Smooth muscle cell (in vitro differentiated cells): ENCODE results near the gene CMSS1. TPM values are rescaled to one million over a fixed set of nuclear protein-coding genes. Genes with fewer than 3 reads are reported as not detected.

Experiments
- DNase-seq: peaks from one replicate; lab custom pipeline; 2025; ENCODE audit not compliant: unreplicated experiment; lab: John Stamatoyannopoulos, UW
- H2AFZ ChIP-seq: fragments of 200-600 bp; sonication (generic); 2 replicates; pipeline ENCODE4 v1.6.0; 2016; ENCODE audit warnings: antibody characterized with exemption, low read depth, mild to moderate bottlenecking
- H3F3A ChIP-seq: fragments of 200-600 bp; sonication (generic); 2 replicates; pipeline ENCODE4 v1.6.0; 2017; ENCODE audit warnings: antibody characterized with exemption, low read depth
- H3K27ac ChIP-seq: fragments of 200-600 bp; sonication (generic); 2 replicates; pipeline ENCODE4 v1.5.1; 2016; ENCODE audit warnings: low read depth, mild to moderate bottlenecking
- H3K27me3 ChIP-seq: fragments of 200-600 bp; sonication (generic); 2 replicates; pipeline ENCODE4 v1.6.1; 2016; ENCODE audit warnings: low read depth, mild to moderate bottlenecking
- H3K36me3 ChIP-seq: fragments of 200-600 bp; sonication (generic); 2 replicates; pipeline ENCODE4 v1.5.1; 2016; ENCODE audit warnings: low read depth
- H3K4me1 ChIP-seq: fragments of 200-600 bp; sonication (generic); 2 replicates; pipeline ENCODE4 v1.5.1; 2016; ENCODE audit warnings: low read depth
- H3K4me2 ChIP-seq: fragments of 200-600 bp; sonication (generic); 2 replicates; pipeline ENCODE4 v1.6.0; 2016; ENCODE audit warnings: mild to moderate bottlenecking
- H3K4me3 ChIP-seq: fragments of 200-600 bp; sonication (generic); 2 replicates; pipeline ENCODE4 v1.5.1; 2016; ENCODE audit warnings: mild to moderate bottlenecking
- H3K79me2 ChIP-seq: fragments of 200-600 bp; sonication (generic); 2 replicates; pipeline ENCODE4 v1.6.0; 2016; ENCODE audit warnings: low read depth, mild to moderate bottlenecking
- H3K9ac ChIP-seq: fragments of 200-600 bp; sonication (generic); 2 replicates; pipeline ENCODE4 v1.6.0; 2016; ENCODE audit warnings: low read depth
- H3K9me3 ChIP-seq: fragments of 200-600 bp; sonication (generic); replicated peaks from 2 replicates; pipeline ENCODE4 v1.5.1; 2016; ENCODE audit warnings: low read depth
- H4K20me1 ChIP-seq: fragments of 200-600 bp; sonication (generic); 2 replicates; pipeline ENCODE4 v1.6.0; 2016; ENCODE audit warnings: low read depth
- WGBS: methylation state at CpG from one replicate; pipeline ENCODE4 v1.1.7; 2016; ENCODE audit warnings: low lambda C conversion rate; 5-methylcytosine and 5-hydroxymethylcytosine counted together
- polyA plus RNA-seq: library from polyadenylated mRNA; unstranded; fragments of >200 nt; fragmentation: Nextera tagmentation; extraction: Ambion mirVana; gene quantifications from 2 replicates; pipeline ENCODE4 v1.2.1, GENCODE V29; 2016
- total RNA-seq: library from RNA; depleted of rRNA; stranded (reverse); fragments of >200 nt; gene quantifications from 2 replicates; pipeline ENCODE4 v1.2.3, GENCODE V29; 2014
- TF ChIP-seq, protein P1 (sequence below): fragments of 200-600 bp; sonication (generic); IDR thresholded peaks from 2 replicates; pipeline ENCODE4 v1.5.1; 2017; ENCODE audit warnings: borderline replicate concordance, mild to moderate bottlenecking, antibody characterized with exemption; ENCODE audit not compliant: insufficient read depth, poor library complexity, severe bottlenecking

The CMSS1 gene
- total and polyA plus RNA-seq, 2 experiments from 2014 or later: 19.2 to 24.1 TPM

DNA sequence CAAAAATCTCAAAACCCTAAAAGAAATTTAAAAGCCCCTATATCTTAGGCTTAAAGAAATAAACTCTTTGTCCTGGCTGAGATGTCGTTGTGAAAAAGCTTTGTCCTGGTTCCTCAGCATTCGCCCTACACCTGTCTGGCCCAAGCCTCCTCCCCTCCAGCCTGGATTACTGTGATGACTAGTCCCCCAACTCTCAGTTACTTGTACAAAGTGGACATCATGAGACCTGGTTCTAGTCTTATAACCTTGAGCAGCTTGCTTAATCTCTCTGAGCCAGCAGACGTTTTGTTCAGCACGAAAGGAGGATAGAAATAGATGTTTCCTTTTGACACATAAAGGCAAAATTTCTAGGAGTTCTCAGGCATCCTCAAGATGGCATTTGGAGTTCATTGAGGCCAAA lies 245.0 kb downstream of the CMSS1 start:
- Histone ChIP-seq H3K9ac (no peak overlapping the region), H3K4me2 (no peak overlapping the region), H3K27ac (no peak overlapping the region), H3K9me3 (no peaks in the 10 kb centered on the region), H3K27me3 (no peaks in the 10 kb centered on the region), H3F3A (peaks cover 14% of the 10 kb centered on the region), H3K79me2 (no peaks in the 10 kb centered on the region), H2AFZ (peak overlapping the region; percentile 41), H3K36me3 (no peaks in the 10 kb centered on the region), H4K20me1 (no peaks in the 10 kb centered on the region), H3K4me3 (no peak overlapping the region), H3K4me1 (peaks cover 20% of the 10 kb centered on the region)
- WGBS: 74% methylated on average over 4 of the region's 4 CpGs
- TF ChIP-seq, protein P1, sequence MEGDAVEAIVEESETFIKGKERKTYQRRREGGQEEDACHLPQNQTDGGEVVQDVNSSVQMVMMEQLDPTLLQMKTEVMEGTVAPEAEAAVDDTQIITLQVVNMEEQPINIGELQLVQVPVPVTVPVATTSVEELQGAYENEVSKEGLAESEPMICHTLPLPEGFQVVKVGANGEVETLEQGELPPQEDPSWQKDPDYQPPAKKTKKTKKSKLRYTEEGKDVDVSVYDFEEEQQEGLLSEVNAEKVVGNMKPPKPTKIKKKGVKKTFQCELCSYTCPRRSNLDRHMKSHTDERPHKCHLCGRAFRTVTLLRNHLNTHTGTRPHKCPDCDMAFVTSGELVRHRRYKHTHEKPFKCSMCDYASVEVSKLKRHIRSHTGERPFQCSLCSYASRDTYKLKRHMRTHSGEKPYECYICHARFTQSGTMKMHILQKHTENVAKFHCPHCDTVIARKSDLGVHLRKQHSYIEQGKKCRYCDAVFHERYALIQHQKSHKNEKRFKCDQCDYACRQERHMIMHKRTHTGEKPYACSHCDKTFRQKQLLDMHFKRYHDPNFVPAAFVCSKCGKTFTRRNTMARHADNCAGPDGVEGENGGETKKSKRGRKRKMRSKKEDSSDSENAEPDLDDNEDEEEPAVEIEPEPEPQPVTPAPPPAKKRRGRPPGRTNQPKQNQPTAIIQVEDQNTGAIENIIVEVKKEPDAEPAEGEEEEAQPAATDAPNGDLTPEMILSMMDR: no peak
- DNase-seq: no peak

DNA sequence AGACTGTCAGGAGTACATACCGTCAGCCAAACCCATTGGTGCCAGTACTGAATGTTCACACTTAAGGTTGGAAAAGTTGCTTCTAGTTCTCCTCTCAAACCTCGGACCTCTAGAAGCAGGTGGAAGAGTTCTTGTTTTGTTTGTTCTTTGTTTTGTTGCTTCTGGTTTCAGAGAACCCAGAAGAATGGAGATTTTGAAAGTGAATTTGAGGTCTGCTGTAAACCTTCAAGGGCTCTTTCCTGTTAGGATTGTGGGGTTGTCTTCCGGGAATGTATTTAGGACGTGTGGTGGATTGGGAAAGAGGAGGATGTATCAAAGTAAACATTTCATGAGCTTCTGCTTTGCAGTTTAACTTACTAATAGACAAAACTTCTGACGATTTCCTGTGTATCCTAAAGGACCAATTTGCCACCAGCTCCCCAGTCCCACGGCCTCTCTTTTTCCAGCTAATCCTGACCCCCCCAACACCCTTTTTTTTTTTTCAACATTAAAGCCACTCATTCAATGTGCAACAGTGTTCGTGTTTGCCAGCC lies 246.3 kb downstream of the CMSS1 start:
- Histone ChIP-seq H3K9ac (peak overlapping the region; percentile 50), H3K27me3 (no peaks in the 10 kb centered on the region), H3K4me3 (no peak overlapping the region), H4K20me1 (no peaks in the 10 kb centered on the region), H3K4me2 (peak overlapping the region; percentile 69), H3K79me2 (no peaks in the 10 kb centered on the region), H3K36me3 (no peaks in the 10 kb centered on the region), H3F3A (peaks cover 14% of the 10 kb centered on the region), H2AFZ (peak overlapping the region; percentile 77), H3K9me3 (no peaks in the 10 kb centered on the region), H3K27ac (peak overlapping the region; percentile 86), H3K4me1 (peaks cover 20% of the 10 kb centered on the region)
- no peak for DNase-seq
- WGBS: 38% methylated on average over 7 of the region's 7 CpGs
- TF ChIP-seq, protein P1: no peak

DNA sequence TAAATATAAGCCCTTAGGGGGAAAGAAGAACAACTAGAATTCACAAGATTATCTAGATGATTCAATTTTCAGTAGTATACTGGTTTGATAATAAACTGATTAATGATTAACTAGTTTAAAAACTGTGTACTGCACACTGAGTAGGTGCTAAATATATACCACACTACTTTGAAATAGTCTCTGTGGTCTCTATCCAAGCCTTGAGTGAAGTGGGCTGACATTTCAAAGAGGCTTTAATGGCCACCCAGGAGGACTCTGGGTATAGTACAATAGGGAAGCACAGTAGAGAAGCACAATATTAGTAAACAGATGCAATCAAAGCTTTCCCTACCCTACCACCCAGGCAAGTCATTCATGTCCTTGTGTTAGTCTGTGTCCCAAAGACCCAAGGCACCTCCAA lies 249.9 kb downstream of the CMSS1 start:
- no peak for DNase-seq
- no peak overlapping the region for H3K4me2 ChIP-seq
- H2AFZ ChIP-seq: no peak overlapping the region
- H3F3A ChIP-seq: peaks cover 22% of the 10 kb centered on the region
- H3K9ac ChIP-seq: no peak overlapping the region
- TF ChIP-seq, protein P1: no peak
- no peaks in the 10 kb centered on the region for H3K9me3 ChIP-seq
- H3K36me3 ChIP-seq: no peaks in the 10 kb centered on the region
- no peaks in the 10 kb centered on the region for H3K79me2 ChIP-seq
- no peaks in the 10 kb centered on the region for H4K20me1 ChIP-seq
- H3K4me1 ChIP-seq: peaks cover 24% of the 10 kb centered on the region
- no peaks in the 10 kb centered on the region for H3K27me3 ChIP-seq
- H3K27ac ChIP-seq: peak overlapping the region; percentile 75
- no peak overlapping the region for H3K4me3 ChIP-seq

DNA sequence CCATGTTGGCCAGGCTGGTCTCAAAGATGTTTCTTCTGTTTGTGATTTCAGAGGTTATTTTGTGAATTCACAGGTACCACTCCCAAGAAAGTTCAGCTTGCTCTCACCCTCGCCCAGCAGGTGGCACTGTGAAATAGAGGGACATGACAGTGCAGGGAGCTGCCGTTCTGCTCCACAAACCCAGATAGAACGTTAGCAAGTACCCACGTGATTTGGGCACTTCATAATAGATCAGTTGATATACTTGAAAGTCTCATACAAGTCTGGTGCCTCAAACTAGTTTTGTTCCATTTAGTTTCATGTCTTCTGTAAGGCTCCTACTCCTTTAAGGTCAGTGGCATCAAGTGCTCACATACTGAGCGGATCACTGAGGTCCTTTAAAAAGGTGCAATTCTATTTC lies 251.2 kb downstream of the CMSS1 start:
- Histone ChIP-seq H2AFZ (no peak overlapping the region), H3K4me2 (no peak overlapping the region), H3K79me2 (no peaks in the 10 kb centered on the region), H3K9me3 (no peaks in the 10 kb centered on the region), H3K27me3 (no peaks in the 10 kb centered on the region), H3K9ac (no peak overlapping the region), H3K36me3 (no peaks in the 10 kb centered on the region), H3F3A (peaks cover 34% of the 10 kb centered on the region), H3K4me3 (no peak overlapping the region), H3K27ac (peak overlapping the region; percentile 98), H4K20me1 (no peaks in the 10 kb centered on the region), H3K4me1 (peaks cover 32% of the 10 kb centered on the region)
- 23% methylated on average over 5 of the region's 5 CpGs for WGBS
- no peak for DNase-seq
- TF ChIP-seq, protein P1: peak; percentile 75
